Erythroblast (primary cell): ENCODE data around the gene ATP2A2.

Experiments used
- DNase-seq, 2 experiments: peaks; one replicate each; lab custom pipeline; 2025; lab: John Stamatoyannopoulos, UW
- GATA1 ChIP-seq: IDR thresholded peaks from 2 replicates; pipeline ENCODE4 v1.6.1; 2011; ENCODE audit warnings: low read depth, mild to moderate bottlenecking, control low read depth, low read length, moderate library complexity
- POLR2A ChIP-seq: IDR thresholded peaks from 2 replicates; pipeline ENCODE4 v1.6.1; 2011; ENCODE audit warnings: mild to moderate bottlenecking, low read length

ATP2A2 gene

DNA sequence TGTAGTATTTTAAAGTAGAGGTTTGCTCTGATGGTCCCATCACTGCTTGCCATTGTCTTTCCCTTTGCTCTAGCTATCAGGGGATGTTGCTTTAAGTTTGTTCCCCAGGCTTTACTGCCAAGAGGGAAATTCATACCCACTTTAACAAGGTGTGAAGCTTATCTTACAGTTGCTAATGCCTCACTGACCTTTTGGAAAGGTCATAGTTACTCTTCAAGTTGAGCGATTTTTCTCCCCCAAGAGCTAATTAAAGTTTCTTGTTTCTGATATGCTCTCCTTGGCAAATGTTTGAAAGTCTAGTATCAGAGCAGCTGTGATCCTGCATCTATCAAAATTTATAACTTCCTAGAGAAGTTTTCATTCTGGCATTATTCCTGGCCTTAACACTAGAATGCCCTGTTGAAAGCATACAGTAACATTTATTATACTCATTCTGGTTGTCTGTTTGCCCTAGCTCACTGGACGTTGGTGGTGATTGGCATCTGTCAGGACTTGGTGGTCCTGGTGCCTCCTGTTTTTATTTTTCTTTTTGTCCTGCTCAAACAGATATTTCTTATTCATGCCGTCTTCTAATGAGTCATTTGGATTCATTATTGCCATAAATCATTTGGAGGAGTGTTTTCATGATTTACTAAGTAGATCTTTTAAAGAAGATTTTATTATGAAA, 8.1 kb downstream of the ATP2A2 start:
- TF ChIP-seq GATA1: no peak

DNA sequence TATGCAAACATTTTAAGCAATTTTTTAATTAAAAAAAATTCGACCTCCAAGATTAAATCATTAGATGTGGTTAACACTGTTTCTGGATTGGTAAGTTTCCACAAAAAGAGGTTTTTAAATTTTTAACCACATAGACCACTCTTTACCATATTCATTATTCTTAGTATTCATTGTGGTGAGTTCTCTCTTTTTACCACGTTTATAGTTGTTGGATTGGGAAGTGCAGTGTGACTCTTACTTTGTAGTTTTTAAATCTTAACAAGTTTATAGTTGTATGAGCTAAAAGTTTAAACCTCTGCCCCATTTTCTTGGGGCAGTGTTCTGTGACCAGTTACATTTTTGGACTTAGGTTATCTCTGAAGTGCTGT, 8.6 kb downstream of the ATP2A2 start:
- TF ChIP-seq GATA1 (no peak), POLR2A (no peak)
- DNase-seq: no peak

More for the DNA sequence above, 8.1 kb downstream of the ATP2A2 start:
- DNase-seq: no peak

DNA sequence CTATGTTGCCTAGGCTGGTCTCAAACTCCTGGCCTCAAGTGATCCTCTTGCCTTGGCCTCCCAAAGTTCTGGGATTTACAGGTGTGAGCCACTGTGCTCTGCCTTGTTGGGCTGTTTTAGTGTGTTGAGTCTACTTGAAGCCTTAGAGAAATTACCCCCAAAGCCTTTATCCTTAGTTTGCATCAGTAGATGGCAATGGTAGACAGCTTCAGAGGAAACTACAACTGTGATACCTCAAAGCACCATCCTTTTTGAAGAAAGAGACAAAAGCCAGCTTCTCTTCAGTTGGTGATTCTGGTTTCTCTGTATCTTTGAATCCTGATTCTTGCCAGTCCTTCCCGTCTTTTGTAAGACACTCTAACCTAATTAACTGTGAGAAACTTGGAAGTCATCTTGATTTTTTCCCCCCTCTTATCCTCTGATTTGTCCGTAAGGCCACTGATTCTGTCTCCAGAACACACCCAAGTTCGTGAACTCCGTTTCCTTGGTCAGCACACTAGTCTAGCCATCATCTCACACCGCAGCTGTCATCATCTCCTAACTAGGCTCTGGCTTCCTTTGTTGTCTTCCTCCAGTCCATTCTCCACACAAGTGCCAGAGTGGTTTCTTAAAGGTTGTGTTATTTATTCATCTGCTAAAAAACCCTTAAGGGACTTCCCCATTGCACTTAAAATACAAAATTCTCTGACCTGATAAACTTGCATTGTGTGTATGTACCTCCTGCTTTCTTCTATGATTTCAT, 20.2 kb downstream of the ATP2A2 start:
- no peak for DNase-seq
- no peak for TF ChIP-seq GATA1
- TF ChIP-seq POLR2A: no peak

DNA sequence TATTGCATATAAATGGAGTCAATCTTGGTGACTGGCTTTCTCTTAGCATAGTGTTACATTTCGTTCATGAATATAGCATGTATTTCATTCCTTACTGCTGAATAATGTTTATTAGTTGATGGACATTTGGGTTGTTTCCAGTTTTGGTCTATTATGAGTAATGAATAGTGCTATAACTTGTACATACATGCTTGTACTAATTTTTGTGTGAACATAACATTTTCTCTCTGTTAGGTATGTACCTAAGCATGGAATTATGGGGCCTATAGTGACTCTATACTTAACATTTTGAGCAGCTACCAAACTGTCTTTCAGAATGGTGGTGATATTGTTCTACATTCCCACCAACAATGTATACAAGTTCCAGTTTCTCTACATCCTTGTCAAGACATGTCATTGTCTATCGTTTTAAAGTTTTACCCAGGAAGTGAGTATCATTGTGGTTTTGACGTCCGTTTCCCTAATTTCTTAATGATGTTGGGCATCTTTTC, 23.1 kb downstream of the ATP2A2 start:
- TF ChIP-seq POLR2A (no peak), GATA1 (no peak)
- no peak for DNase-seq

DNA sequence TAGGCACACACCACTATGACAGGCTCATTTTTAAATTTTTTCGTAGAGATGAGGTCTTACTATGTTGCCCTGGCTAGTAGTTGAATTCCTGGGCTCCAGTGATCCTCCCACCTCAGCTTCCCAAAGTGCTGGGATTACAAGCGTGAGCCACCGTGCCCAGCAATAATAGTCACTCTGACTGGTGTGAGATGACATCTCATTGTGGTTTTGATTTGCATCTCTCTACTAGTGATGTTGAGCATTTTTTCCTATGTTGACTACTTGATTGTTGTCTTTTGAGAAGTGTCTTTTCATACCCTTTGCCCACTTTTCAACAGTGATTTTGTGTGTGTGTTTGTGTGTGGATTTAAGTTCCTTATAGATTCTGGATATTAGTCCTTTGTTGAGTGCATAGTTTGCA, 26.3 kb downstream of the ATP2A2 start:
- no peak for DNase-seq
- TF ChIP-seq GATA1 (no peak), POLR2A (no peak)

DNA sequence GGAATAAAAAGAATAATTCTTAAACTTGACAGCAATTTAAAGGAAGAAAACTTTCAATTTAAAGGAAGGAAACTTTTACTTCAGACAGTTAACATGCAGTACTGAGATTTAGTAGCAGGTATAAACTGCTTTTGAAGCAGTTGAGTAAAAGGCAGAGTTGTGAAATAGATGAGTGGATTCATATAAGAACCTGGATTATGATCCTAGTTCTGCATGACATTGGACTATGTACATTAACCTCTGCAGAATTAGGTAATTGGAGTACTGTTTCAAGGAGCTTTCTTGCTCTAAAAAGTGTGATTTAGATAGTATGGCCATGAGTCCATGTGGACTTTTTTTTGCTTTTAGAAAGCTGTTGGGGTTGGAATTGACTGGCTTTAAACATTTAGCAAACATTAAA, 29.7 kb downstream of the ATP2A2 start:
- TF ChIP-seq GATA1: no peak
- TF ChIP-seq POLR2A: no peak

DNA sequence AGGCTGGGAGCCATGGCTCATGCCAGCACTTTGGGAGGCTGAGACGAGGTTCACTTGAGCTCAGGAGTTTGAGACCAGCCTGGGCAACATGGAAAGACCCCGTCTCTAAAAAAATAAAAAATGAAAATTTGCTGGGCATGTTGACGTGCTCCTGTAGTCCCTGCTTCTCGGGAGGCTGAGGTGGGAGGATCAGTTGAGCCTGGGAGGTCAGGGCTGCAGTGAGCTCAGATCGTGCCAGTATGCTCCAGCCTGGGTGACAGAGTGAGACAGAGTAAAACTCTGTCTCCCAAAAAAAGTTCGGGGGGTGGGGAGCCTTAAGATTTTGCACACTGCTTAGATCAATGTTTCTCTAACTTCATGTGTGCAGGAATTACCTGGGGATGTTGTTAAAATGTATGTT, 30.9 kb downstream of the ATP2A2 start:
- TF ChIP-seq GATA1: no peak
- no peak for TF ChIP-seq POLR2A
- DNase-seq: no peak

More for the DNA sequence above, 29.7 kb downstream of the ATP2A2 start:
- DNase-seq: no peak

DNA sequence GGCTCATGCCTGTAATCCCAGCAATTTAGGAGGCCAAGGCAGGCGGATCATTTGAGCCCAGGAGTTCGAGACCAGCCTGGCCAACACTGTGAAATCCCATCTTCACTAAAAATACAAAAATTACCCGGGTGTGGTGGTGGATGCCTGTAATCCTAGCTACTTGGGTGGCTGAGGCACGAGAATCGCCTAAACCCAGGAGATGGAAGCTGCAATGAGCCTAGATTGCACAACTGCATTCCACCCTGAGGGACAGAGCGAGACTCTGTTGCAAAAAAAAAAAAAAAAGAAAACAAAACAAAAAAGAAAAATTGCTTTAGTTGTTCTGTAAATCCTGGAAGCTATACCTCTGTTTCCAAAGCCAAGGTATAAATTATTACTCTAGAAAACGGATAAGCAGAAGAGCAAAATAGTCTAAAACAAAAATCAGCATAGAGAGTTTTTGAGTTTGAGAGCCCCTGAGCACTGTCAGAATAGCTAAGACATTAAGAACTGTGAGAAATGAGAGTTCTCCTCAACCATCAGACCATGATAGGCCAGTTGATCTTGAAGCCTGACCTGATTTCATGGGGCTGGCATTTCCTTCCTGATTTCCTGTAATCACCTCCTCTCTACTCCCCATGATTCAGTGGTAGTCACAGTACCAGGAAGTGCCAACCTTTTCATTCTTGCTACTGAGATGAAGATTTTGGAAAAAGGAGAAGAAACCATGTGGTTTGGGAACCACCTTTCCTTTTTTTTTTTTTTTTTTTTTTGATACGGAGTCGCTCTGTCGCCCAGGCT, 31.7 kb downstream of the ATP2A2 start:
- DNase-seq: no peak
- TF ChIP-seq POLR2A (no peak), GATA1 (no peak)

DNA sequence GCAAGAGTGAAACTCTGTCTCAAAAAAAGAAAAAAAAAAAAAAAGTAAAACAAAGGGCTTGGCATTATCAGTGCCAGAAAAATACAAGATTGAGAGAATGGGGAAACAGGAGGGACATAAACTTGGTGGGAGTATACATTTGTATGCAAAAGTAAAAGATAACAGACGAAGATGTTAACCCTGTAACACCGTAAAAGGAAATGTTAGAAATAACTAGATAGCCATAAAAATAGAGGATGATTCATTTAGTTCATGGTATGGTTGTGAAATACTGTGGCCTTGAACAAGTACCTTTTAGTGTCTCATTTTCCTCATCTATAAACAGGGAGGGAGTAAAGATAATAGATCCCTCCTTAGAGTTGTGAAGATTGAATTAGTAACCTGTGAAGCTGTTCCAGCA, 33.3 kb downstream of the ATP2A2 start:
- TF ChIP-seq POLR2A (no peak), GATA1 (no peak)
- DNase-seq: no peak

DNA sequence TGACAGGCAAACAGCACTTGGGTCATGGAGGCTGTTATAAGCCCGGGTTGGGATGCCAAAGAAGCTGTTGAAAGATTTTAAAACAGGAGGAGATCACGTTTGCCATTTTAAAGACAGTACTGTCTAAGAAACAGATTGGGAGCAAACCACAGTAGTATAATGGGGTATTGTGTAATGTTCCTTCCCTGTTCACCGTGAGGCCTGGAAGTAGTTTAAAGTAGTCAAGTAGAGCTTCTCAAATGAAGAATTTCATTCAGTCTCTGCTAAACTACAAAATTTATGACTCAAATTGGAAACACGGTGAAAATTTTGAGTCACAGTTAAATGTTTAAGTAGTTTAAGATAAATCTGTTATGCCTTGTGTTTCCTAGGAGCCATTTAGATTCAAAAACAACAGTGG, 35.8 kb downstream of the ATP2A2 start:
- TF ChIP-seq GATA1 (no peak), POLR2A (no peak)
- no peak for DNase-seq

DNA sequence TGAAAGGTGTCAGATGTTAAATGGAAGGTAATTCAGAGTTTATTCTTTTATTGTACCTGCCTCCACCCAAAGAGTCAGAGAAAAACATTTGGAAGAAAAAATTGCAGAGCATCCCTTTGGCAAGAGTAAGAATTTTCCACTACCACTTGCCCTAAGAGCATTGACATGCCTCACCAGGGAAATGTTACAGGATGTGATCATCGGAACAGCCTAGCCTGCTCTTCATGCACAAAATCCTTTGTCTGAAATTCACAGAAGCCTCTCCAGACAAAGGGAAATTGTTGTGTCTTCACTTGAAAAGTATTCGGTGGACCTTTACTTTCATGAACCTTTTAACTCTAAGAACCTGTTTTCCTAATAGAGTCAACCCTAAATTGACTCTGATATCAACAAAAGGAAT, 36.9 kb downstream of the ATP2A2 start:
- no peak for DNase-seq
- TF ChIP-seq POLR2A: no peak
- no peak for TF ChIP-seq GATA1

DNA sequence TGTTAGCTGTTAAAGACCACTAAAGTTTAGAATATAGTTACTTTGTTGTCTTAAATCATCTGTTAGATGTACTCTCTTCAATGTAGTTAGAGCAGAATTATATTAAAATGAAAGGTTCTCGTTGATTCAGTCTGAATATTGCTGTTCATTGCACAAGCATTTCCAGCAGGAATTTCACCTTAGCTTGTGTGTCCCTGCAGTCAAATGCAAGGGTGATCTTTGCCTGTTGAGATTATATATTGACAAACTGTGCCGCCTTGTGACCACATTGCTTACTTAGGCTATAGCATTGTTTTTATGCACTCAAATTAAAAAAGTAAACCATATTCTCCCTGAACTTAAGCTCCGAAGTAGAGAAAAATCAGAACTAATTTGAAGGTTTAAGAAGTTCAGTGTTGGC, 39.5 kb downstream of the ATP2A2 start:
- no peak for TF ChIP-seq GATA1
- no peak for TF ChIP-seq POLR2A
- DNase-seq: no peak

DNA sequence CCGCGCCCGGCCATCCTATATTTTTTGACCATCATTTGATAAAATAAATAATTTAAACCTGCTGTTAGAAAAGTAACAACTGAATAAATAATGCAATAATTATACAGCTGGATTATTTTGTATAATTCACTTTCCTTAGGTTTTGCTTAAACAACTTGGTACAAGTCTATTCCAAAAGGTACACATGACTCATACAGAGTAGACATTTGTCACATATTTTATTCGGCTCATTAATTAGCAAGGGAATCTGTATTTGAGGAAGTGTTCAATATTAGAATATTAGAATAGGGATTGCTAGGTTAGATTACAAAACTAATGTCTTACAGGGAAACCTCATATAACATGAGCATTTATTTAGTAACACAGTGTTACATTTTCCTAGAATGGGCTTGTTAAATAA, 48.7 kb downstream of the ATP2A2 start:
- no peak for TF ChIP-seq POLR2A
- TF ChIP-seq GATA1: no peak
- DNase-seq: no peak

DNA sequence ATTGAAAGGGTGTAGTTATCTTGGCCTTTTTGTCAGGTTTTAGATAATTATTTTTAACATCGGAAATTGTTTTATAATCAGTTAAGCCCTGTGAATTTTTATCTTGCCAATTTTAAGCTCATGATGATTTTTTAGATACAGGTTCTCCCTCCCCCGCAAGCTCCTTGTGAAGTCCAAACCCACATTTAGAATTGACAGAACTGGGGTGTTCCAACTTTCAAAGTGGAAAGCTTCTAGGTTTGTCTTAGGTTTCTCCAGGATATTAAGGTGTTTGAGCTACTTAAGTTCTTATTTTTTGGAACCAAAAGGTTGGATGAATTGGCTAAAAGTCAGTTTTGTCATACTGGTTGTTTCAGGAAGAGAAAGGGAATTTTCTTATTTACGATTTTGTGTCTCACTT, 49.1 kb downstream of the ATP2A2 start:
- DNase-seq: no peak

DNA sequence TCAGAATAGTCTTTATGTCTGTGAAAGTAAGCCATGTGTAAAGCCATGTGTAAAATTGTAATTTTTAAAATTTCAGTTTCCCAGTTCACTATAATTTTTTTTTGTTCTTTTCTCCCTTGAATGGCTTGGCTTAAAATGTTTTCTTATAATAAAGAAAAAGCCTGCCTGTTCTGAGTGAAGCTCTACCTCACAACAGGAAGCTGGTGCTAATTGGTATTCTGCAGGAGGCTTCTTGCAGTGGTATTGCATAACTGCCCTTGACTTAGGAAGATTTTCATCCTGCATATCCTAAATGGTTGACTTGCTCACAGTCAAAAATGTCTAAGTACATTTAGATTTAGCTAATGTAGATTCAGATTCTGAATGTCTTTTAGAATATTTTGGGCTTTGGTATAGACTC, 49.5 kb downstream of the ATP2A2 start:
- DNase-seq: peak in 1 of 2 experiments; percentile 35

More for the DNA sequence above, 49.1 kb downstream of the ATP2A2 start:
- TF ChIP-seq GATA1 (no peak), POLR2A (no peak)

More for the DNA sequence above, 49.5 kb downstream of the ATP2A2 start:
- TF ChIP-seq POLR2A (no peak), GATA1 (no peak)
